Gastrocnemius medialis (tissue), 4 donors: ENCODE results near the gene SIN3B.
"Not testable (repeated sequence)": the region's sequence is repeated elsewhere in the genome, so short reads cannot be mapped to it uniquely, and the experiment has no call there.

ENCODE experiments used
- CTCF ChIP-seq, 5 experiments: fragments of 450-650 bp in 3 of 5; fragments of 200-600 bp in 2 of 5; sonication (generic) in 2 of 5; IDR thresholded peaks in 4 of 5; conservative IDR thresholded peaks in 1 of 5; 1 replicate in 4 of 5; 2 replicates in 1 of 5; pipeline ENCODE4 v1.5.1; 2016 to 2019; ENCODE audit warnings: antibody characterized with exemption in 5 of 5, mild to moderate bottlenecking in 3 of 5, moderate library complexity in 3 of 5
- POLR2A ChIP-seq, 2 donors: fragments of 450-650 bp; IDR thresholded peaks; one replicate each; pipeline ENCODE4 v1.6.1; 2017; ENCODE audit warnings: antibody characterized with exemption in 2 of 2, mild to moderate bottlenecking in 2 of 2, moderate library complexity in 2 of 2

GRCh38 chr19:16874978-16875299, 45.7 kb downstream of the SIN3B start:
- not testable (repeated sequence) for TF ChIP-seq POLR2A (IDR thresholded peaks at IDR 0.05); CTCF (IDR thresholded peaks at IDR 0.05 in 4 of 5, conservative IDR thresholded peaks at IDR 0.05 in 1 of 5)
